ENCODE data around the gene RGS17. TPM values are rescaled to one million over a fixed set of nuclear protein-coding genes. Genes with fewer than 3 reads are reported as not detected.

RGS17 gene
- total RNA-seq, 3 donors from 2014 or later = 0.29 to 1.8 (median 0.66) TPM

DNA sequence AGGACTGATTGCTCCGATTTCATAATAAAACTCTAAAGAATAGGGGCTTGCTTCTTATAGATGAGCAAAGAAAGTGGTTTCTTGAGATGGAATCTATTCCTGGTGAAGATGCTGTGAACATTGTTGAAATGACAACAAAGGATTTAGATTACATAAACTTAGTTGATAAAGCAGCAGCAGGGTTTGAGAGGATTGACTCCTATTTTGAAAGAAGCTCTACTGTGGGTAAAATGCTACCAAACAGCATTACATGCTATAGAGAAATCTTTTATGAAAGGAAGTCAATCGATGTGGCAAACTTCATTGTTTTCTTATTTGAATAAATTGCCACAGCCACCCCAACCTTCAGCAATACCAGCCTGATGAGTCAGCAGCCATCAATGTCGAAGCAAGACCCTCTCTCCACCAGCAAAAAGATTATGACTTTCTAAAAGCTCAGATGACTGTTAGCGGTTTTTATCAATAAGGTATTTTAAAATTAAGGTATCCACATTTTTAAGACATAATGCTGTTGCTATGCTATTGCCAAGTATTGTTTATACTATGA is 115.9 kb downstream of the RGS17 start:
- Histone ChIP-seq H3K36me3 (no peaks in the 10 kb centered on the region), H3K4me1 (no peaks in the 10 kb centered on the region), H3K27ac (no peak overlapping the region), H3K4me3 (no peak overlapping the region), H3K9me3 (no peaks in the 10 kb centered on the region), H3K27me3 (no peaks in the 10 kb centered on the region)
- DNase-seq (ENCODE audit: low spot score in 2 of 2) = no peak
- TF ChIP-seq POLR2A (IDR thresholded peaks at IDR 0.05) (no peak), POLR2AphosphoS5 (IDR thresholded peaks at IDR 0.05) (no peak)
- TF ChIP-seq, protein P1, sequence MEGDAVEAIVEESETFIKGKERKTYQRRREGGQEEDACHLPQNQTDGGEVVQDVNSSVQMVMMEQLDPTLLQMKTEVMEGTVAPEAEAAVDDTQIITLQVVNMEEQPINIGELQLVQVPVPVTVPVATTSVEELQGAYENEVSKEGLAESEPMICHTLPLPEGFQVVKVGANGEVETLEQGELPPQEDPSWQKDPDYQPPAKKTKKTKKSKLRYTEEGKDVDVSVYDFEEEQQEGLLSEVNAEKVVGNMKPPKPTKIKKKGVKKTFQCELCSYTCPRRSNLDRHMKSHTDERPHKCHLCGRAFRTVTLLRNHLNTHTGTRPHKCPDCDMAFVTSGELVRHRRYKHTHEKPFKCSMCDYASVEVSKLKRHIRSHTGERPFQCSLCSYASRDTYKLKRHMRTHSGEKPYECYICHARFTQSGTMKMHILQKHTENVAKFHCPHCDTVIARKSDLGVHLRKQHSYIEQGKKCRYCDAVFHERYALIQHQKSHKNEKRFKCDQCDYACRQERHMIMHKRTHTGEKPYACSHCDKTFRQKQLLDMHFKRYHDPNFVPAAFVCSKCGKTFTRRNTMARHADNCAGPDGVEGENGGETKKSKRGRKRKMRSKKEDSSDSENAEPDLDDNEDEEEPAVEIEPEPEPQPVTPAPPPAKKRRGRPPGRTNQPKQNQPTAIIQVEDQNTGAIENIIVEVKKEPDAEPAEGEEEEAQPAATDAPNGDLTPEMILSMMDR (IDR thresholded peaks at IDR 0.05) = no peak
- intact Hi-C loops (cut with DNase I; ENCODE audit: low total_unique reads) = no loop called here

DNA sequence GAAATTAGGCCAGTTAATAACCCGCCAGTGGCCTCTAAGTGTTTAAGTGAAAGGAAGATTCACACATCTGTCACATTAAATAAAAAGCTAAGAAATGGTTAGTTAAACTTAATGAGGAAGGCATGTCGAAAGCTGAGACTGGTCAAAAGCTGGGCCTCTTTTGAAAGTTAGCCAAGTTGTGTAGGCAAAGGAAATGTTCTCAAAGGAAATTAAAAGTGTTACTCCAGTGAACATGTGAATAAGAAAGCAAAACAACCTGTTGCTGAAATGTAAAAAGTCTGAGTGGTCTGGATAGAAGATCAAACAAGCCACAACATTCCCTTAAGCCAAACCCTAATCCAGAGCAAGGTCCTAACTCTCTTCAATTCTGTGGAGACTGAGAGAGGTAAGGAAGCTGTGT is 117.6 kb downstream of the RGS17 start:
- Histone ChIP-seq H3K4me1 (no peaks in the 10 kb centered on the region), H3K9me3 (no peaks in the 10 kb centered on the region), H3K4me3 (no peak overlapping the region), H3K36me3 (no peaks in the 10 kb centered on the region), H3K27ac (no peak overlapping the region), H3K27me3 (no peaks in the 10 kb centered on the region)
- no peak for DNase-seq (ENCODE audit: low spot score in 2 of 2)
- intact Hi-C loops (cut with DNase I; ENCODE audit: low total_unique reads) = no loop called here
- TF ChIP-seq, protein P1 (IDR thresholded peaks at IDR 0.05) = no peak
- no peak for TF ChIP-seq POLR2A (IDR thresholded peaks at IDR 0.05)
- no peak for TF ChIP-seq POLR2AphosphoS5 (IDR thresholded peaks at IDR 0.05)

DNA sequence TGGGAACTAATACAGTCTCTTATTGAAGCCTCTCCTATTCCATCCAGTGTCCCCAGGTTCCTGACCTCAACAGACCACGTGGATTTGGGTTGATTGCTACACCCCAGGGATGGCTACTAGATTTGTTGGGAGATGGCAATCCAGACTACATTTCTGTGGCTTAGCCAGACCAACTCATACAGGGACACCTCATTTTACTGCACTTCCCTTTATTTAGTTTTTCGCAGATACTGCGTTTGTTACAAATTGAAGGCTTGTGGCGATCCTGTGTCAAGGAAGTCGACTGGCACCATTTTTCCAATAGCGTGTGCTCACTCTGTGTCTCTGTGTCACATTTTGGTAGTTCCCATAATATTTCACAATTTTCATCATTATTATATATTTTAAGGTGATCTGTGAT is 118.2 kb downstream of the RGS17 start:
- Histone ChIP-seq H3K4me3 (no peak overlapping the region), H3K4me1 (no peaks in the 10 kb centered on the region), H3K27me3 (no peaks in the 10 kb centered on the region), H3K36me3 (no peaks in the 10 kb centered on the region), H3K9me3 (no peaks in the 10 kb centered on the region), H3K27ac (no peak overlapping the region)
- TF ChIP-seq, protein P1 (IDR thresholded peaks at IDR 0.05) = no peak
- no peak for DNase-seq (ENCODE audit: low spot score in 2 of 2)
- intact Hi-C loops (cut with DNase I; ENCODE audit: low total_unique reads) = no loop called here

- no peaks in the 10 kb centered on the region for H3K9me3 ChIP-seq
- TF ChIP-seq POLR2AphosphoS5 (IDR thresholded peaks at IDR 0.05) = no peak
- H3K27ac ChIP-seq = peak overlapping the region; percentile 82 to 94
- intact Hi-C loops (cut with DNase I; ENCODE audit: low total_unique reads) = no loop called here
- no peak for DNase-seq (ENCODE audit: low spot score in 2 of 2)
- peak overlapping the region; percentile 60 to 93 (median 84) for H3K4me3 ChIP-seq
- peaks cover 0 to 9% of the 10 kb centered on the region in 2 donors for H3K4me1 ChIP-seq
- H3K27me3 ChIP-seq = no peaks in the 10 kb centered on the region
- no peaks in the 10 kb centered on the region for H3K36me3 ChIP-seq
These were observed 127.8 kb downstream of the RGS17 start for GRCh38 chr6:153003366-153003690.

DNA sequence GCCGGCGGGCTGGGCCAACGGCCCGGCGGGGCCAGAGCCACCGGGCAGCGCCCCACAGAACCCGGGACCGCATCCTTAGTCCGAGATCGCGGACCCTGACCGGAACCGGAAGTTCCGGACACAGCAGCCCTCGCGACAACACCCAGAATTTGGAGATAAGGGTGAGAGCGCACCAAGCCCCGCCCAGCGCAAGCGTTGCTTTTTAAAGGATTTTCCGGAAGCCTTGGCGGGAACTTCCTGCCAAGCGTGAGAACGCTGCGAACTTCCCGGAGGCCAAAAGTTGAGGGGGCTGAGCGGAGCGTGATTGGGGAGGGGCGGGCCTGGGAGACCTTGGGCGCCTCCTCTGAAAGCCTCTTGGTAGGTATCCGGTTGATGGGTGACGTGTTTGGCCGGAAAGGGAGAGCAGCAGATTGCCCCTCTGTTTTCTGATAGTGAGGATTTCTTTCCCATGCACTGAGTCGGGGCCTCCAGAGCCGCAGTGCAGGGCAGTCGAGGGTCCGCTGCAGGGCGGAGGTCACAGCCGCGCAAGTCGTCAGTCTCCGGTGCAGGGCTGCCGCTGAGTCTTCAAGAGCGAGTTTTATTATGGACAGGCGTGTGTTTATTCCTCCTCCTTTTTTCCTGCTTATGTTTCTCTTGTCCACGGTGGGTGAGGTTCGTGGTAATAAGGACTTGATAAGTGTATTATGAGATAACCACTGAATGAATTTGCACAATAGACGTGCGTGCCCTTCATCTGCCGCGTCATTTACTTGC is 128.3 kb downstream of the RGS17 start, which contains the start of gene MTRF1L:
Gene MTRF1L (minus strand): TSS at position 97 of the 753 bp plus-strand sequence. CDS start 24 bp downstream, at position 73.
- Histone ChIP-seq H3K27ac (peak within 1 kb of the TSS; percentile 82 to 94), H3K4me1 (peaks cover 0 to 9% of the 10 kb centered on the region in 2 donors), H3K27me3 (no peaks in the 10 kb centered on the region), H3K4me3 (peak within 1 kb of the TSS; percentile 60 to 93 (median 84)), H3K9me3 (no peaks in the 10 kb centered on the region), H3K36me3 (no peaks in the 10 kb centered on the region)
- peak; percentile 82 to 88 for DNase-seq (ENCODE audit: low spot score in 2 of 2)
- intact Hi-C loops (cut with DNase I; ENCODE audit: low total_unique reads) = no loop called here
- TF ChIP-seq POLR2A (IDR thresholded peaks at IDR 0.05) = peak; percentile 51
- TF ChIP-seq POLR2AphosphoS5 (IDR thresholded peaks at IDR 0.05) = peak; percentile 66 to 80 (median 76)
- TF ChIP-seq, protein P1 (IDR thresholded peaks at IDR 0.05) = no peak

Measured in breast epithelium (tissue), 4 donors.